Bone marrow (tissue), 2 donors: ENCODE data around the gene STK32C.
"Not testable (repeated sequence)": the region's sequence is repeated elsewhere in the genome, so short reads cannot be mapped to it uniquely, and the experiment has no call there.

ENCODE experiments used
- DNase-seq, 2 donors: peaks; one replicate each; lab custom pipeline; 2025; lab: John Stamatoyannopoulos, UW

Gene STK32C

GRCh38 chr10:132230557-132231210 is 77.1 kb downstream of the STK32C start:
- DNase-seq: no peak

- no peak for DNase-seq
Measured at GRCh38 chr10:132229834-132230556, 77.8 kb downstream of the STK32C start.

GRCh38 chr10:132229096-132229495 is 78.7 kb downstream of the STK32C start:
- no peak for DNase-seq

- no peak for DNase-seq
Measured at GRCh38 chr10:132228616-132229015, 79.1 kb downstream of the STK32C start.

- no peak for DNase-seq
Measured at GRCh38 chr10:132227851-132228390, 79.8 kb downstream of the STK32C start.

GRCh38 chr10:132226586-132227405 is 81.0 kb downstream of the STK32C start:
- DNase-seq: no peak

GRCh38 chr10:132225849-132226205 is 81.9 kb downstream of the STK32C start:
- no peak for DNase-seq

GRCh38 chr10:132225073-132225848 is 82.5 kb downstream of the STK32C start:
- no peak for DNase-seq

GRCh38 chr10:132224343-132225072 is 83.2 kb downstream of the STK32C start:
- DNase-seq: no peak

- no peak for DNase-seq
Measured at GRCh38 chr10:132223611-132224342, 84.0 kb downstream of the STK32C start.

GRCh38 chr10:132223156-132223590 is 84.6 kb downstream of the STK32C start:
- DNase-seq: peak; percentile 39 to 72

- no peak for DNase-seq
Measured at GRCh38 chr10:132222726-132223125, 85.0 kb downstream of the STK32C start.

GRCh38 chr10:132220996-132221395 is 86.8 kb downstream of the STK32C start:
- not testable (repeated sequence) for DNase-seq

- no peak for DNase-seq
Measured at GRCh38 chr10:132220061-132220460, 87.7 kb downstream of the STK32C start.

GRCh38 chr10:132219486-132219885 is 88.3 kb downstream of the STK32C start:
- no peak for DNase-seq

GRCh38 chr10:132216441-132216840 is 91.3 kb downstream of the STK32C start:
- not testable (repeated sequence) for DNase-seq

- DNase-seq: no peak
Measured at GRCh38 chr10:132213917-132214316, 93.8 kb downstream of the STK32C start.

- DNase-seq: no peak
Measured at GRCh38 chr10:132212816-132213215, 94.9 kb downstream of the STK32C start.

- no peak for DNase-seq
Measured at GRCh38 chr10:132211246-132211645, 96.5 kb downstream of the STK32C start.

- no peak for DNase-seq
Measured at GRCh38 chr10:132210766-132211165, 97.0 kb downstream of the STK32C start.
